Left ventricle myocardium inferior (tissue), 1 donor: ENCODE measurements around the gene FAM186B. TPM values are rescaled to one million over a fixed set of nuclear protein-coding genes. Genes with fewer than 3 reads are reported as not detected.

Experiments used
- DNase-seq: peaks from one replicate; pipeline ENCODE4 v3.0.0-alpha.2; 2020
- H3K27ac ChIP-seq: fragments of 200-600 bp; replicated peaks from 2 replicates; pipeline ENCODE4 v1.8.0; 2021
- H3K27me3 ChIP-seq: fragments of 200-600 bp; 2 replicates; pipeline ENCODE4 v1.8.0; 2021; ENCODE audit warnings: low read depth
- H3K36me3 ChIP-seq: fragments of 200-600 bp; 2 replicates; pipeline ENCODE4 v1.8.0; 2021
- H3K4me1 ChIP-seq: fragments of 200-600 bp; 2 replicates; pipeline ENCODE4 v1.8.0; 2021
- H3K4me3 ChIP-seq: fragments of 200-600 bp; 2 replicates; pipeline ENCODE4 v1.8.0; 2021; ENCODE audit warnings: mild to moderate bottlenecking, moderate library complexity
- H3K9me3 ChIP-seq: fragments of 200-600 bp; replicated peaks from 2 replicates; pipeline ENCODE4 v1.8.0; 2021
- CTCF ChIP-seq: fragments of 200-600 bp; IDR thresholded peaks from 2 replicates; pipeline ENCODE4 v1.8.0; 2021; ENCODE audit warnings: antibody characterized with exemption, mild to moderate bottlenecking, borderline replicate concordance
- intact Hi-C: fragments of 100-400 bp; cut with micrococcal nuclease; formaldehyde crosslinking; loops from one replicate; pipeline ENCODE4 v1.11.0; 2022
- total RNA-seq: library from RNA; stranded (reverse); fragmentation: NEBNext Ultra II Directional; extraction: Animal tissue kit (Norgen Biotek cat#: 25700); gene quantifications from one replicate; pipeline ENCODE4 v1.2.1, GENCODE V29; 2021
- donor health status: DM: no; HTN: yes; CAD: no; lungs with severe emphysema.

FAM186B gene
- total RNA-seq, 1 donor from 2014 or later = 0.33 TPM

DNA sequence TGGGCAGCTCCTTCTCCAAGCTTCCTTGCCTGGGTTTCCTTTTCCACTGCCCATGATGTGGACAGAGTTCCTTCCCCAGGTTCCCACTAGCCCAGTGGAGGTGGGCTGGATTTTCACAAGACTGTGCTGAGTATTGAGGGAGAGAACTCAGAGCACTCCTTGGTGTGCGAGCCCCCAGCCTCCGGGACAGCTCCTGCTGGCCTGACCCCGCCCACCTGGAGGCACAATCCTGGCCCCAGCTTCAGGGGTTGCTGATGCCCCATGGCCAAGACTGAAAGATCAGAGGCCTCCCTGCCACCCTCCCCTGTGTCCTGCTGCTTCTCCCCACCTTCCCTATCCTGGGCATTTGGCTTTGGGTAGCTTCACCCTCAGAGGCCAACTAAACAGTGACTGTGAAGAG is 59.0 kb downstream of the FAM186B start:
- peaks cover 16% of the 10 kb centered on the region for H3K4me1 ChIP-seq
- no peak for TF ChIP-seq CTCF
- H3K4me3 ChIP-seq = no peak overlapping the region
- H3K27ac ChIP-seq = no peak overlapping the region
- no peaks in the 10 kb centered on the region for H3K36me3 ChIP-seq
- intact Hi-C loops = no loop called here
- peaks cover 64% of the 10 kb centered on the region for H3K27me3 ChIP-seq
- no peak for DNase-seq
- H3K9me3 ChIP-seq = no peaks in the 10 kb centered on the region

DNA sequence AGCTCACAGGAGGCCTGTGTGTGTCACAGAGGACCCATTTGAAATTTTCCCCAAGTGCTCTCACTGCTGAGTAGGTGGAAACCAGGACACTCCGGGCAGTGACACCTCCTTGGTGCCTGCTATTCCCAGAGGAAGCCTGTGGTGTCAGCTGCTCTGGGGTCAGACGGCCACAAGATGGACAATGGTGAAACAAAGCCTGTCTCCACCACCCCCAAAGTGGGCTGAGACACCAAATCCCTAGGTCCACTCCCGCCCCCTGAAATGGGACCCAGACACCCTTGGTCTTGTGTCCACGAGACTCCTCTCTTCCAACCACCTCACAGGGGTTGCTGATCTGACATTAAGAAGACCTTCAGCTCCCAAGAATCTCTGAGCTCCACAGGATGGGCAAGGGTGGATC is 59.6 kb downstream of the FAM186B start:
- intact Hi-C loops = no loop called here
- DNase-seq = no peak
- H3K4me1 ChIP-seq = peaks cover 15% of the 10 kb centered on the region
- no peak for TF ChIP-seq CTCF
- H3K27me3 ChIP-seq = peaks cover 66% of the 10 kb centered on the region
- no peak overlapping the region for H3K4me3 ChIP-seq
- H3K9me3 ChIP-seq = no peaks in the 10 kb centered on the region
- no peak overlapping the region for H3K27ac ChIP-seq
- H3K36me3 ChIP-seq = no peaks in the 10 kb centered on the region

DNA sequence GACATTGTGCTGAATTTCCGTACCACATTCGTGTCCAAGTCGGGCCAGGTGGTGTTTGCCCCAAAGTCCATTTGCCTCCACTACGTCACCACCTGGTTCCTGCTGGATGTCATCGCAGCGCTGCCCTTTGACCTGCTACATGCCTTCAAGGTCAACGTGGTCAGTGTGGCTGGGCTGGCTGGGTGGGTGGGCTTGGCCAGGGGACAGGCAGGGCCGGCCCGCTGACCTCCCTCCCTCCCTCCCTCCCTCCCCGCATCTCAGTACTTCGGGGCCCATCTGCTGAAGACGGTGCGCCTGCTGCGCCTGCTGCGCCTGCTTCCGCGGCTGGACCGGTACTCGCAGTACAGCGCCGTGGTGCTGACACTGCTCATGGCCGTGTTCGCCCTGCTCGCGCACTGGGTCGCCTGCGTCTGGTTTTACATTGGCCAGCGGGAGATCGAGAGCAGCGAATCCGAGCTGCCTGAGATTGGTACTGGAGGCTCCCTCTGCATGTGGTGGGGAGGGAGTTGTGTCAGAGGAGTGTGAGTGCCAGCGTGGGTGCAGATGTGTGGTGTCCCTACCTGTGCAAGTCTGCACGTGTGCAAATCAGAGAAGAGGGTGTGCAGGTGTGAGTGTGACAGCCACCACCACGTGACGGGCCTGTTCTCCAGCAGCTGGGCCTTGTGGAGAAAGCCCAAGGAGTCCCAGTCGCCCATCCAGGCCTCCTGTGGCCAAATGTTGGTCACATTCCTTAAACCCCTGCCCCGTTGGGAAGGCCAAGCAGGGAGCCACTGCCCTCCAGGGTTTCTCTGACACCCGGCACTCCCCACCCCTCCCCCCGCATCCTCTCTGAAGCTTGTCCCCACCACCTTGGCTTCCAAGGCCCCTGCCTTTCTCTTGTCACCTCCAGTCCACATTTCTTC is 61.3 kb downstream of the FAM186B start:
- intact Hi-C loops = no loop called here
- H3K4me1 ChIP-seq = peaks cover 9% of the 10 kb centered on the region
- no peaks in the 10 kb centered on the region for H3K9me3 ChIP-seq
- H3K27me3 ChIP-seq = peaks cover 72% of the 10 kb centered on the region
- no peak overlapping the region for H3K27ac ChIP-seq
- peak; percentile 11 for DNase-seq
- no peak for TF ChIP-seq CTCF
- no peak overlapping the region for H3K4me3 ChIP-seq
- no peaks in the 10 kb centered on the region for H3K36me3 ChIP-seq

DNA sequence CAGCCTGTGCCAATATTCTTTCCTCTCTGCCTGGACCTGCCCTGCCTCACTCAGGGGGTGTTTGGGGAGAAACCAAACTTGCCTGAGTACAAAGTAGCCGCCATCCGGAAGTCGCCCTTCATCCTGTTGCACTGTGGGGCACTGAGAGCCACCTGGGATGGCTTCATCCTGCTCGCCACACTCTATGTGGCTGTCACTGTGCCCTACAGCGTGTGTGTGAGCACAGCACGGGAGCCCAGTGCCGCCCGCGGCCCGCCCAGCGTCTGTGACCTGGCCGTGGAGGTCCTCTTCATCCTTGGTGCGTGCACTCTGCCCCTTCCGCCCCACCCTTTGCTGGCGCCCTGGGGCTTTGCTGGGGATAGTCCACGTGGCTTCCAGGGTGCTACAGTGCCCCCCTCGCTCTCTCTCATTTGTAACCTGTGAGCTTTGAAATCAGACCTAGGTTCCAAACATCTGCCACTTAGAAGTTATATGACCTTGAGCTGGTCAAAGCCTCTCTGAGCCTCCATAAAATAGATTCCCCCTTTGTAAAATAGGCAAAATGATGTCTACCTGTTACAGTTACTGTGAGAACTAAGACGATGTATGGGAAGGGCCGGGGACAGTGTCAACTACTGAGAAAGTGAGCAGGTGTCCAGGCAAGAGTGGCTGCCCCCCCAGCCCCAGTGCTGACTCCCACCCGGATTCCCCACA is 62.1 kb downstream of the FAM186B start:
- Histone ChIP-seq H3K36me3 (no peaks in the 10 kb centered on the region), H3K9me3 (no peaks in the 10 kb centered on the region), H3K27ac (no peak overlapping the region), H3K4me1 (peaks cover 7% of the 10 kb centered on the region), H3K4me3 (no peak overlapping the region), H3K27me3 (peaks cover 72% of the 10 kb centered on the region)
- peak; percentile 3 for DNase-seq
- no peak for TF ChIP-seq CTCF
- intact Hi-C loops = no loop called here

DNA sequence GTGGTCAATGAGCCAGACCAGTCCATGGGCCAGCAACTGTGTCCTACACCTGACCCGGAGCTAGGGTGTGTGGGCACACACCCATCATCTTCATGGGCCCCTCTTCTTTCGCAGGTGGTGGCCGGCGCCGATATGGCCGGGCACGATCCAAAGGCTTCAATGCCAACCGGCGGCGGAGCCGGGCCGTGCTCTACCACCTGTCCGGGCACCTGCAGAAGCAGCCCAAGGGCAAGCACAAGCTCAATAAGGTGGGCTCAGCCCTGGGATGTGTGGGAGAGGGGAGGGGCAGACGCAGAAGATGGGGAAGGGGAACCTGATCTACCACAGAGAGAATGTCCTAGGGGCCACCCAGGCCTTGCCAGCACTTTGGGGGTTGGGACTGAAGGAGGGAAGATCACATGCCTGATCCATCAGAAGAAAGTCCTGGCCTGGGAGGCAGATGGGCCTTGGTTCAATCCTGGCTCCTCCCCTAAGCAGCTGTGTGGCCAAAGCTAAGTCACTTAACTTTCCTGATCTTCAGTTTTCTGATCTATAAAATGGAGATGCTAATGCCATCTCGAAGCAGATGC is 62.8 kb downstream of the FAM186B start:
- intact Hi-C loops = no loop called here
- Histone ChIP-seq H3K36me3 (no peaks in the 10 kb centered on the region), H3K27me3 (peaks cover 72% of the 10 kb centered on the region), H3K4me1 (peaks cover 13% of the 10 kb centered on the region), H3K4me3 (no peak overlapping the region), H3K9me3 (no peaks in the 10 kb centered on the region), H3K27ac (no peak overlapping the region)
- TF ChIP-seq CTCF = no peak
- DNase-seq = peak; percentile 8
